OCI-LY3 (cell line): ENCODE measurements around the gene MRPL12.

Experiments used
- H2AFZ ChIP-seq: fragments of 200-600, 300-600 bp; shearing (Covaris generic); 2 replicates; pipeline ENCODE4 v1.6.0; 2014; ENCODE audit warnings: antibody characterized with exemption, low read depth, low read length
- H3K27ac ChIP-seq: fragments of 200-600, 300-600 bp; sonication (generic); 2 replicates; pipeline ENCODE4 v1.5.1; 2014; ENCODE audit warnings: mild to moderate bottlenecking, low read length, moderate library complexity, mixed read lengths
- H3K27me3 ChIP-seq: fragments of 200-600, 300-600 bp; sonication (generic); 2 replicates; pipeline ENCODE4 v1.6.1; 2014; ENCODE audit warnings: low read depth, low read length, mixed read lengths
- H3K36me3 ChIP-seq: fragments of 200-600, 300-600 bp; sonication (generic); replicated peaks from 2 replicates; pipeline ENCODE3; 2014; ENCODE audit warnings: low read depth, low read length, mixed read lengths
- H3K4me1 ChIP-seq: fragments of 300-600, 200-600 bp; sonication (generic); 2 replicates; pipeline ENCODE4 v1.6.1; 2014; ENCODE audit warnings: low read length, mixed read lengths
- H3K4me2 ChIP-seq: fragments of 200-600, 300-600 bp; sonication (generic); 2 replicates; pipeline ENCODE4 v1.6.1; 2014; ENCODE audit warnings: low read length, mixed read lengths
- H3K4me3 ChIP-seq: fragments of 300-600, 200-600 bp; sonication (generic); 2 replicates; pipeline ENCODE4 v1.5.1; 2014; ENCODE audit warnings: antibody characterized with exemption, mild to moderate bottlenecking, low read length, moderate library complexity
- H3K79me2 ChIP-seq: fragments of 300-600, 200-600 bp; shearing (Covaris generic); 2 replicates; pipeline ENCODE4 v1.6.1; 2014; ENCODE audit warnings: mild to moderate bottlenecking, low read length, mixed read lengths
- H3K9ac ChIP-seq: fragments of 300-600, 200-600 bp; shearing (Covaris generic); 2 replicates; pipeline ENCODE4 v1.6.0; 2014; ENCODE audit warnings: mild to moderate bottlenecking, low read length, moderate library complexity
- H3K9me3 ChIP-seq: fragments of 200-600, 300-600 bp; shearing (Covaris generic); 2 replicates; pipeline ENCODE4 v1.6.1; 2014; ENCODE audit warnings: low read length, mixed read lengths; ENCODE audit not compliant: insufficient read depth
- H4K20me1 ChIP-seq: fragments of 200-600, 300-600 bp; sonication (generic); 2 replicates; pipeline ENCODE4 v1.6.1; 2016; ENCODE audit warnings: low read length, mixed read lengths; ENCODE audit not compliant: insufficient read depth
- EZH2phosphoT487 ChIP-seq: fragments of 200-600 bp; shearing (Covaris generic); IDR thresholded peaks from 2 replicates; pipeline ENCODE4 v1.6.1; 2018; ENCODE audit warnings: antibody characterized with exemption, mixed run types, low read depth
- TF ChIP-seq, protein P1 (sequence below): fragments of 200-600, 300-600 bp; sonication (generic); IDR thresholded peaks from 2 replicates; pipeline ENCODE4 v1.5.1; 2014; ENCODE audit warnings: antibody characterized with exemption, low read length, low read depth

The MRPL12 gene

DNA sequence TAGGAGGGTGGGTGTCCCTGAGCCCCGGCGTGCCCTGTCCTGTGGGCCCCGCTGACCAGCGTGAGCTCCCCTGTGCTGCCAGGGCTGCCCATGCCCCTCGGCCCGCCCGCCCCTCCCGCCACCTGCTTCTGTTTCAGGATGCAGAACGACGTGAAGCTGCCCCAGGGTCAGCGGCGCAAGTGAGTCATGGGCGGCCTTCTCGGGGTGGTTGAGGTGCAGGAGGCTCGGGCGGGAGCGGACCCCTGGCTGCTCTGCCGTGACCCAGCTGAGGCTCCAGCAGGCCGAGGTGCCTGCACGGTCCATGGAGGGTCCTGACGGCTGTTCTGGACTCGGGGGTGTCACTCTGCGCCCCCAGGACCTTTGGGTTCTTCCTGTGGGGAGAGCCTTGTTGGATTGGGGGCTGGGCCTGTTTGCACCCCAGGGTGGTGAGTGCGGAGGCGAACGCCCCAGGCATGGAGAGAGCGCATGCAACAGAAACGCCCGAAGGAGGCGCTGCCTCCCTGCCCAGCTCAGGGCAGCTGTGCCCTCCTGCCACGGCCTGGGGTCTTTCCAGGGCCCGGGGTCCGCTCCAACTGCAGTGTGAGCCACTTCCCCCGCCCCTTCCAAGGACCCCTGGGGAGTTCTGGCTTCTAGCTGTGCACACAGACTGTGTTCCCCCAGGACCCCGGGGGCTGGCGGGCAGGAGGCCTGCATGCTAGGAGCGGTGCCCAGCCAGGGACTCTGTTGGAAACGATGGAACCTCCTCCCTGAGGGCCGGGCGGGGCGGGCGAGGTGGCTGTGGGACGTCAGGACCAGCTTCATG lies 12.9 kb downstream of the MRPL12 start:
- peaks cover 11% of the 10 kb centered on the region for H3K4me1 ChIP-seq
- H3K27me3 ChIP-seq, result no peaks in the 10 kb centered on the region
- H3K79me2 ChIP-seq, result peaks cover 26% of the 10 kb centered on the region
- no peak overlapping the region for H3K4me2 ChIP-seq
- no peak overlapping the region for H3K27ac ChIP-seq
- H2AFZ ChIP-seq, result no peak overlapping the region
- no peaks in the 10 kb centered on the region for H3K9me3 ChIP-seq
- no peak overlapping the region for H3K9ac ChIP-seq
- H4K20me1 ChIP-seq, result peaks cover 5% of the 10 kb centered on the region; the same call in 1 of the 2 replicates
- TF ChIP-seq EZH2phosphoT487, result no peak
- TF ChIP-seq, protein P1, sequence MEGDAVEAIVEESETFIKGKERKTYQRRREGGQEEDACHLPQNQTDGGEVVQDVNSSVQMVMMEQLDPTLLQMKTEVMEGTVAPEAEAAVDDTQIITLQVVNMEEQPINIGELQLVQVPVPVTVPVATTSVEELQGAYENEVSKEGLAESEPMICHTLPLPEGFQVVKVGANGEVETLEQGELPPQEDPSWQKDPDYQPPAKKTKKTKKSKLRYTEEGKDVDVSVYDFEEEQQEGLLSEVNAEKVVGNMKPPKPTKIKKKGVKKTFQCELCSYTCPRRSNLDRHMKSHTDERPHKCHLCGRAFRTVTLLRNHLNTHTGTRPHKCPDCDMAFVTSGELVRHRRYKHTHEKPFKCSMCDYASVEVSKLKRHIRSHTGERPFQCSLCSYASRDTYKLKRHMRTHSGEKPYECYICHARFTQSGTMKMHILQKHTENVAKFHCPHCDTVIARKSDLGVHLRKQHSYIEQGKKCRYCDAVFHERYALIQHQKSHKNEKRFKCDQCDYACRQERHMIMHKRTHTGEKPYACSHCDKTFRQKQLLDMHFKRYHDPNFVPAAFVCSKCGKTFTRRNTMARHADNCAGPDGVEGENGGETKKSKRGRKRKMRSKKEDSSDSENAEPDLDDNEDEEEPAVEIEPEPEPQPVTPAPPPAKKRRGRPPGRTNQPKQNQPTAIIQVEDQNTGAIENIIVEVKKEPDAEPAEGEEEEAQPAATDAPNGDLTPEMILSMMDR, result no peak
- no peak overlapping the region for H3K4me3 ChIP-seq
- peaks cover 4% of the 10 kb centered on the region for H3K36me3 ChIP-seq

DNA sequence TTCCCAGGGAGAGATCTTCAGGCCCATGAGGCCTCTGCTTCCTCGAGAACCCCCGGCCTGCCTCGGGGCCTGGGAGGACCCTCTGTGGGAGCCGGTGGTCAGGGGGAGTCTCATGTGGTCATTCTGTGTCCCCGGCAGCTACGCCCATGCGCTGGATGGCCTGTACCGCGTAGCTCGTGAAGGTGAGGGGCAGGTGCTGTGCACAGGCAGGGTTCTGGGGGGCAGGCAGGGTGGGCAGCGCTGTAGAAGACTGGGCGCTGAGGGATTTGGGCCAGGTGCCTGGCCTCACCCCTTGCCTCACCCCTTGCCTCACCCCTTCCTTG lies 13.5 kb downstream of the MRPL12 start:
- no peaks in the 10 kb centered on the region for H3K9me3 ChIP-seq
- no peaks in the 10 kb centered on the region for H3K27me3 ChIP-seq
- H3K36me3 ChIP-seq, result peaks cover 4% of the 10 kb centered on the region
- peaks cover 5% of the 10 kb centered on the region; the same call in 1 of the 2 replicates for H4K20me1 ChIP-seq
- H3K27ac ChIP-seq, result no peak overlapping the region
- H3K79me2 ChIP-seq, result peaks cover 26% of the 10 kb centered on the region
- H3K9ac ChIP-seq, result no peak overlapping the region
- no peak overlapping the region for H3K4me2 ChIP-seq
- H3K4me3 ChIP-seq, result no peak overlapping the region
- no peak overlapping the region for H2AFZ ChIP-seq
- no peak for TF ChIP-seq EZH2phosphoT487
- TF ChIP-seq, protein P1, result no peak
- peaks cover 8% of the 10 kb centered on the region for H3K4me1 ChIP-seq

DNA sequence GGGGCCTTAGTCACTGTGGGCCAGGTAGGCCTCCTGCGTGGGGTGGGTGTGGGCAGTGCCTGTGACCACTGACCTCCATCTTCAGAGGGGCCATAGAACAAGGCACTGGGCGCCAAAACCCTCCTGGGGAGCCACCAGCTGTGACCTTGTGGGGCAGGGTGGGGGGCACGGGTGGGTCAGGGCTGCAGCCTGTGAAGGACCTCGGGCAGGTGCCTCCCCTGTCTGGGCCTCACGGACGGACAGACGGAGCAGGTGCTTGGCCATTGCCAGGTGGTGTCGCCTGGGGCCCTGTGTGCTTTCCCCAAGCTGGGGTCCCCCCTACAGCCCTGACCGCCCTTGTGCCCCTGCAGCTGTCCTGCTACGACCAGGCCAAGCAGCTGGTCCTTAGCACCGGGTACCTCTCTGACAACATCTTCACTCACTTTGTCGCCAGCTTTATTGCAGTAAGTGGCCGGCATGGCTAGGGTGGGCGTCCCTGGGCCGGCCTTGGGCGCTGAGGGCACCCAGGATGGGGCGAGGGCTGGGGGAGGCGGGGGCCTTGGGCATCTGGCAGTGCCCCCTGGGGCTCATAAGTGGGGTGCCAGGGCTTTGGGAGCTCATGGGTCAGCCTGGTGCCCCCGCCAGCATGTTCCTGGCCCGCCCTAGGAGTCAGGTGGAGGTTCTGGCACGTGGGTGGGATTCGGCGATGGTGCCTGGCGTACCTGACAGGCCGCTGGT lies 14.0 kb downstream of the MRPL12 start:
- peaks cover 4% of the 10 kb centered on the region for H3K36me3 ChIP-seq
- peaks cover 26% of the 10 kb centered on the region for H3K79me2 ChIP-seq
- no peak overlapping the region for H2AFZ ChIP-seq
- no peak for TF ChIP-seq EZH2phosphoT487
- TF ChIP-seq, protein P1, result no peak
- peaks cover 8% of the 10 kb centered on the region for H3K4me1 ChIP-seq
- H3K27me3 ChIP-seq, result no peaks in the 10 kb centered on the region
- H3K4me3 ChIP-seq, result no peak overlapping the region
- no peak overlapping the region for H3K9ac ChIP-seq
- no peak overlapping the region for H3K27ac ChIP-seq
- no peak overlapping the region for H3K4me2 ChIP-seq
- peaks cover 5% of the 10 kb centered on the region; the same call in 1 of the 2 replicates for H4K20me1 ChIP-seq
- H3K9me3 ChIP-seq, result no peaks in the 10 kb centered on the region

- Histone ChIP-seq H3K27me3 (no peaks in the 10 kb centered on the region), H3K36me3 (peaks cover 4% of the 10 kb centered on the region), H3K79me2 (peaks cover 21% of the 10 kb centered on the region), H3K4me2 (no peak overlapping the region), H3K4me3 (no peak overlapping the region), H4K20me1 (peaks cover 5% of the 10 kb centered on the region; the same call in 1 of the 2 replicates), H3K27ac (no peak overlapping the region), H2AFZ (no peak overlapping the region), H3K9ac (no peak overlapping the region), H3K9me3 (no peaks in the 10 kb centered on the region), H3K4me1 (peaks cover 8% of the 10 kb centered on the region)
- TF ChIP-seq, protein P1, result no peak
- TF ChIP-seq EZH2phosphoT487, result no peak
These were observed 14.6 kb downstream of the MRPL12 start for GRCh38 chr17:81717766-81718089.
